GM21786 (cell line): ENCODE data around the gene NPAS2.

Experiments
- ATAC-seq: cut with Tn5 transposase; IDR thresholded peaks from one replicate; pipeline ENCODE4 v1.9.1; 2021; ENCODE audit not compliant: unreplicated experiment

Gene NPAS2

DNA sequence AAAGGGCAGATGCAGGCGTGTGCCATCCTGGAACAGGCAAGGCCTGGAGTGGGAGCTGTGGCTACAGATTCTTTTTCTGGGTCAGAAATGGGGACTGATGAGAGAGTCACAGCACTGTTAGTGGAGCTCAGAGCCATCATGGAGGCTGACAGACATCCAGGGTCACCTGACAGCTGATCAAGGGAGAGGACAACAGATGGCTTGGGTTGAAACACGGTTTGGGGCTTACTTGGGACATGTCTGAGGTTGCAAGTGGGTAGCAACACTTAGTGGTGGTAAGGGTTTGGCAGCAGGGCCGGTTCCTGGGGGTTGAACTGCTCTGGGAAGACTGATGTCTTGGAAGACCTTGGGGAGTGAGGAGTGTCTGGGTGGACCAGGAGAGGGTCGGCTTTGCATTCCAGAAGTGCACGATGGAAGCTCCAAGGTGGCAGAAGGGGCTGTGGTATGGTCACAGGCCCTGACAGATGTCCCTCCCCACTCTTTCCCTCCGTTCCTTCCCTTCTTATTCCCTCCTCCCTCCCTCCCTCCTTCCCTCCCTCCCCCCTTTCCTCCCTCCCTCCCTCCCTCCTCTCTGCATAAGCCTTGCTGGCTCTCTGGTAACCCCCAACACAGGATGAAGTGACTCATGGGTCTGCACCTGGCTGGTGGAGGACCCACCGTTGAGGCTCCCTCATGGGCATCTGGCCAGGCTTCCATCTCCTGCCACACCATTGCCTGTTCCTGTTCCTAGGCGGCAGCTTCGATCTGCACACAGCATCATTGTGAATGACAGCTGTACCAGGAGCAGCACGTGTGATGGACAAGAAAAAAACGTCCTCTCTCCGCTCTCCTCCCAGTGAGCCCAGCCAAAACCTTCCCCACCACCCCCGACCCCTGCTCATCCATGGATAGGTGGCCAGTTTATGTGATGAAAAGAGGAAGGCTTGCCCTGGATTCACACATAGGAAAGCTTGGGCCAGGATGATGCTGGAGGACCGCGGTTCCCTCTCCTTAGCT is 118.4 kb downstream of the NPAS2 start:
- ATAC-seq = no peak

DNA sequence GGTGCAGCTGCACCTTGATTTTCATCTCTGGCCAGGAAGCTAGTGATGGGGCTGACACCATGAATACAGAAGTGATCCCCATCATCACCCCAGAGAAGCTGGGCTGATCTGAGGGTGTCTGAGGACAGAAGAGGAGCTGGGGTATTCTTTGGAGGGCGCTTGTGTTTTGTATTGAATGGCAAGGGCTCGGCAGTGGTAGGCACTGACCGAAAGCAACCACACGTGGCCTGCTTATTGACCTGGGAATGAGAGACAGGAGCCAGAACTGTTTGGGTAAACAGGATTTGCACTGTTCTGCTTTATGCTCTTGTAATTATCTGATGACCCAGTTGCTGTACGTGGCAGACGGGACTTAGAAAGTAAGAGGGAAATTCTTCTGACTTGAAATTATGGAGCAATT is 119.5 kb downstream of the NPAS2 start:
- no peak for ATAC-seq

DNA sequence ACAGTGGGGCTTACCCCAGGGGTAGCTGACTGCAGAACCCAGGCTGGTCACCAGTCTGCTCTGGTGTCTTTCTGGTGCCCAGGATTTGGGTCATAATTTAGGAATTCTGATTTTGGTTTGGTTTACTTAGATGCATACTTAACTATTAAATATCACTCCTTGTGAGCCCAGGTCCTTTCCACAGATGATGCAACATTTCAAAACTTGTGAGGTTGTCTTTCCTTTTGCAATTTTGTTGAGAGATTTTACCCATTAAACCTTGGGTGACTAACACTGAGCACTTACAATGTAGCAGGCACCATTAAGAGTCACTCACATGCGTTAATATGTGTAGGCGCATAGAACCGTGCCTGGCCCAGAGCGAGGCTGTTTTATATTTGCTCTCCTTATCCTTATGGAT is 120.3 kb downstream of the NPAS2 start:
- ATAC-seq = no peak

DNA sequence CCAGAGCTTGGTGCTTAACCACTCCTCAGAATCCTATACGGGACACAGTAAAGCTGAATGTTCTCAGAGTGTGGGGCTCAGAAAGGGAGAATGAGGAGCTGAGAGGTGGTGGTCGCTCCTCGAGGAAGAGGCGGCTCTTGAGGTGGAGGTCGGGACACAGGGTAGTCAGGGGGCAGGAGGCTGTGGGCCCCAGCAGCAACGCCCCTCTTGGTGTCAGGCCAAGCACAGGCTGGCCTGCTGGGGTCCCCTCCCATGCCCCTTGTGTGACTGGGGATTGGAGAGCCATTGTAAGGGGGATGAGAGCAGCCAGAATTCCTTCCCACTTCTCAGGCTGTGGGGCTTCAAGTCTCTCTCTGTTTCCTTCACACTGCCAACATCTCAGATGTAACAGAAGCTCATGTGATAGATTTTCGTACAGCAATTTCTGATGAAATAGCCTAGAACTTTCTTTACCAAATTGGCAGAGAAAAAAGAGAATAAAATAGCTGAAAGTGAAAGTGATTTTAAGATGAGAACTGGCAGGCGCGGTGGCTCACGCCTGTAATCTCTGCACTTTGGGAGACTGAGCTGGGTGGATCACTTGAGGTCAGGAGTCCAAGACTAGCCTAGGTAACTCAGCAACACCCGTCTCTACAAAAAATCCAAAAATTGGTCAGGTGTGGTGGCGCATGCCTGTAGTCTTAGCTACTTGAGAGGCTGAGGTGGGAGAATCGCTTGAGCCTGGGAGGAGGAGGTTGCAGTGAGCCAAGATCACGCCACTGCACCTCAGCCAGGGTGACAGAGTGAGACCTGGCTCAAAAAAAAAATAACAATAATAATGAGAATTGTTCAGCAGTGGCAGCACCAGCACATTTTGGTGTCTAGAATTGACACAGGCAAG is 121.1 kb downstream of the NPAS2 start:
- no peak for ATAC-seq

DNA sequence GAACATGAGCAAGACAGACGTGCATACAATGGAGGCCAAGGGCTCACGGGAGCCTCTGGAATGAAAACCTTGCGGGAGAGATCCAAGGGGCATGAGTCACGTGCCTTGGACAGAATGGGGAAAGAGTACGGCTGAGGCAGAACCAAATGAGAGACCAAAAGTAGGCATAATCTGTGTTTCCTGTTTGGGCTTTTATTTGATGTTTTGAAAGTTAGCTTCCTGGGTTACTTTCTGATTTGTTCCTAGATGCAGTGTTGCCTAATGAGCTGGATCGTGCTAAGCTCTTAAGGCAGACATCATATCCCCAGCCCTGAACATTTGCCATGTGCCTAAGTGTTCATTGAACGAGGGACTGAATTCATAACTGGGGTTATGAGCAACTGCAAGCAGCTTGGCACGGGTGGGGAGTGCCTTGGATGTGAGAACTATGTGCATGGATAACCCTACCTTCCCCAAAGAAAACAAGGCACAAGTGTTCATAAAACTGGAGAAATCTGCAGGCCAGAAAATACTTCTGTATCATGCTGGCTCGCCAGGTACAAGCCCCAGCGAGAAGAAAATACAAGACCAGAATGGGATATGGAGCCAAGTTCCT is 121.8 kb downstream of the NPAS2 start:
- ATAC-seq = no peak

DNA sequence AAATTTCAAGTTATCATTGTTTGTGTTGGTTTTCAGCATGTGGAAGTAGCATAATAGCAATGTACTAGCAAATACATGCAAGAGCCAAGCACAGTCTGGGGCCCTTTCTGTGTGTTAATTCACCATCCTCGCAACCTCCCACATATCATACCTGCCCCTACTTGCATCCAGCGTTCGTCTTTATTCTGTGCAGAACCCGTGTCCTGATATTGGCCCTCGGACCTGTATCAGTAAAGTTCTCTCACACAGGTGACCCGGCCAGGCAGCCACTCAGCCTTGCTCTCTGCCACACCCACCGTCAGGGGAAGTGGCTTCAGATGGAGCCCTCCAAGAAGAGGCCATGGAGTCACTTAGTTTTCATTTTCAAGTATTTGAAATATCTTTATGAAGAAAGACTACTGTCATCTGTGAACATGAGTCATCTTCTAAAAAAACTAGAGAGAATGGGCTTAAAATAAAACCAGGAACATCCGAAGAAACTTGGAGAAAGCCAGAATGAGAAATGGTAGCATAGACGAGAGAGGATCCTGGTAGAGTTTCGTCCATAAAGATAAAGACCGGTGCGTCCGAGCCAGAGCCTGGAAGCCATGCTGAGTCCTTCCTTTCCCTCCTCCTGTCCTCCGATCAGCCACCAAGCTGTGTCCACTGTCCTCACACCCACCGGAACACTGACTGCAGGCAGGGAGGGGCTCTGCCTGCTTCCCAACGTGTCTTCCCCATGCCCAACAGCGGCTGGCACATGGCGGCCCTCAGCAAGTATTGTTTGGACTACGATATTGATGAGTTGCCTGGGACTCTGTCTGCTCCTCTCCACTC is 124.9 kb downstream of the NPAS2 start:
- ATAC-seq = no peak

DNA sequence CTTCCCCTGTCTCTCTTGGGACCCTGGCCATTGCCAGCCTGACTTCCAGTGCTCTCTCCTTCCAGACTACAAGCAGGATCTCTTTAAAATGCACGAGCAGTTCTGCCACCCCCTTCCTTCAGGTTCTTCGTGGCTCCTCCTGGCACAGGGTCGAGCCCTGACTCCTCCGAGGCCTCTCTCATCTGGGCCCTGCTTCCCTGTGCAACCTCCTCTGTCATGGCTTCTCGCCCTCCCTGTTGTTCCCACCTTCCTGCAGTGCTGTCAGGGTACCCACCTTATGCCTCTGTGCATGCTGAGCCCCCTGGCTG is 125.4 kb downstream of the NPAS2 start:
- no peak for ATAC-seq

DNA sequence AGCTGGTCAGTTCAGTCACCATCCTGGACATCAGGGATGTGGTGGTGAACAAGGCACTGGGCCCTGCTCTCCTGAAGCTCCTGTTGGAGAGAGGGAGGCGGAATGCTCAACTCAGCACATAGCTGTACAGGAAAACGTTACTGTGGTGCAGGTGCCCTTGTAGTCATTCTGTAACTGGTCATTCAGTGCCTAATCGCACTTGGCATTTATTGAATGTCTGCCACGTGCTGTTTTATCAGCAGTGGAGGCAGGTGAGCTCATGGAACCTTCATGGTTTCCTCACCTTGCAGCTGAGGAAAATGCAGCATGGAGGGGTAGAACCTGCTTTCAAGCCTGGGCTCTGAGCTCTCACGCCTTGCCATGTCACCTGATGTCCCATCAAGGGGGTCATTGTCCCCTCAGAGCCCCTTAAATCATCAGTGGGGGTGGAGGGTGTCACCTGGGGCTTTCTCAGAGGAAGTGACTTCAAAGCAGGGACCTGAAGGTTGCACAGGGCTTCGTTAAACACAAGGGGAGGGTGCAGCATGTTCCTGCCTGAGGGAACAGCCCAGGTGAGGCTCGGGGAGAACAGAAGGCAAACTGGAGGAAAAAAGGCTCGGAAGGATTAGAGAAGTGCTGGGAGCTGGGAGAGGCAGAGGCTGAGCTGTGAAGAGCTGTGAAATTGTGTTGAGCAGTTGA is 126.1 kb downstream of the NPAS2 start:
- no peak for ATAC-seq

DNA sequence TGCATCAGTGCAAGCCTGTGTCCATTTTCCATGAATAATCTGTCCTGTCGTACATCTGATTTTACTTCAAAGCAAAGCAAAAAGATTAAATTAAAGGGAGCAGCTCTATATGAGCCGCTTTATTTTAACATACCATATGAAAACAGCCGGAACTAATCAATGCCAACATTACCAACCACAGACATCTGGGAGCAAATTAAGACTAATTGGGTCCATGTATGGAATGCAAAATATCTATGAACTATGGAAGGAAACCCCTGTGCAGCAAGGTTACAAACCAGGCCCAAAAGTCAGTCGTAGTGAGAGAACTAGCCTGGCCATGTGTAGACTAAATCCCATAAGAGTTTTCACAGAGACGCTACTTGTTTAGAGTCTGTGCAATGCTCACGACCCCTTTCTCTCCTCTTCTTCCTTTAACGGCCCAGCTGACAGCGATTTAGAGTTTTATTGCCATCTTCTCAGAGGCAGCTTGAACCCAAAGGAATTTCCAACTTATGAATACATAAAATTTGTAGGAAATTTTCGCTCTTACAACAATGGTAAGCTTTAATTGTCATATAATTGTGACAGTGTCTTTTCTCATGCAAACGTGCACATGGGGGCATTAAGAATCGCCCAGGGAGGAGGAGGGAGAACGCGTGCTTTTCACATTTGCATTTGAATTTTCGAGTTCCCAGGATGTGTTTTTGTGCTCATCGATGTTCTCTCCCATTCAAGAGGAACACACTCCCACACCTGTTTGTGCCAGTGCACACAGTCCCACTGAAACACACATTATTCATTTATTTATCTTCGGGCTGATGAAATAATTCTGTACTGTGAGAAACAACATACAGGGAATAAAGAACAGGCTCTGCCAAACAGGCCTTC is 129.2 kb downstream of the NPAS2 start:
- no peak for ATAC-seq

DNA sequence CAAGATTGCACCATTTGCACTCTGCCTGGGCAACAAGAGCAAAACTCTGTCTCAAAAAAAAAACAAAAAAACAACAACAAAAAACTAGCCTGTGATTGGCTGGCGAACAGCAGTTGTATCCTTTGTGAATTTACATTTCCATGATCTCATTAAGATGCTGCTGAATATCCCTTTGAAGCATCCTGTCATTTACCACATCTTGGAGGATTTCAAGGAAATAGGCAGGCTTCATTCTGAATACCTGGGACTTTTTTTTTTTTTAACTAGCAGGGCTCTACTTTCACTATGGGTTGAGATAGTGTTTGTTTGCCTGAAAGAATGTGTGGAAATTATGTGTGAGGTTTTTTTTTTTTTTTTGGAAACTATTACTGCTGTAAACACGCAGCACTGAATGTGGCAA is 132.6 kb downstream of the NPAS2 start:
- ATAC-seq = no peak

DNA sequence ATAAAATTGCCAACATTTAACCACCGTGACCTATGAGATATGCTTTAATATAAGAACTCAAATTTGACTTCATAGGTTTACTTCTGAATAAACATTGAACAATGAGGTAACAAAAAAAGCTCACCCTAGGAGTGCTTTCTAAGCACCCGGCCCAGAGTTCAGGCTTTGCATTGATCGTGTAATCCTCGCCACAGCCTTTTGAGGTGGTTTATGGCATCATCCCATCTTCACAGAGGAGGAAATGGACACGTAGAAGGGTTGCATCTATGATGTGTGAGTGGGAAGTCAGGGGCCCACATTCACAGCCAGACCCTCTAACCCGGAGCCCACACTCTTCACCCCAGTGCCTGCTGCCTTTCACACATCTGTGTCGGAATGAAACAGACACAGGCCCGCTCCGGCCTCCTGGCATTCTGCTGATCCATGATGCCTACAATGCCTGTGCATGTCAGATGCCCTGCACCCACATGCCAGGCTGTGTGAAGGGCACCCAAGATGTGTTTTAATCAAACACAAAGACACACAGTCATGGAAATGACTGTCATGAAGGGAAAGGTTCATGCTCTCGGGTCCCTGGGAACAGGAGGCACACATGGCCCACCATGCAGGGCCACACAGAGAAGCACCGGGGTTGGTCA is 133.6 kb downstream of the NPAS2 start:
- ATAC-seq = no peak

DNA sequence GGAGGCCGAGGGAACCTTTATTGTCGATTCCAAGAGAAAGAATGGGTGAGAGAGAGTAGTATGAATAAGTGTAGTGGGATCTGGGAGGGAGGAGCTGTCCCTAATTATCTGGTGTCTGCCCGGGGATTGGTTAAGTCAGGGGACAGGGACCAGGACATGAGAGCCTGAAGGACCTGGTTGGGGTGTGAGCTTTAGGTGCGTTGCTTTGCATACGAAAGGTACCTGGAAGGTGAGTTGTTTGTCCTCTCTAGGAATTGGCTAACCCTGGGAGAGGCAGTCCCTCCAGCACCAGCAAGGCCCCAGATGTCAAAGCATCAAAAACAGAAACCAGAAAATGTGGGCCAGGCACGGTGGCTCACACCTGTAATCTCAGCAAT is 134.1 kb downstream of the NPAS2 start:
- no peak for ATAC-seq

DNA sequence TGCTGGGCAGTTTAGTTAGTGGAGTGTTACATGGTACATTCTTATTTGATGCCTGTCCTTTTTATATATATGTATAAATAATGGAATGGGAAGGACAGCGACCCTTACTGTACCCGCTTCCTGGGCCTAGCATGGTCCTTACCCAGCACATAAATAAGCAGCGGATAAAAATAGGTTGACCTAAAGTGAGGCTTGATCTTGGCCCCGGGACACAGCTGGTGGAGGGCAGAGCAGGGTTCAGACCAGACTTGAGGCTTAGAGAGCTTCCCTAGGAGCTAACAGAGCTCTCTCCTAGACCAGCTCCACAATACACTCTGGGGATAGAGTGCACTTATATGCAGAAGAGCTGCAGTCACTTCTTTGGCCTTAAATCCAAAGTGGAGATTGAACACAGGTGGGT is 135.3 kb downstream of the NPAS2 start:
- ATAC-seq = no peak

DNA sequence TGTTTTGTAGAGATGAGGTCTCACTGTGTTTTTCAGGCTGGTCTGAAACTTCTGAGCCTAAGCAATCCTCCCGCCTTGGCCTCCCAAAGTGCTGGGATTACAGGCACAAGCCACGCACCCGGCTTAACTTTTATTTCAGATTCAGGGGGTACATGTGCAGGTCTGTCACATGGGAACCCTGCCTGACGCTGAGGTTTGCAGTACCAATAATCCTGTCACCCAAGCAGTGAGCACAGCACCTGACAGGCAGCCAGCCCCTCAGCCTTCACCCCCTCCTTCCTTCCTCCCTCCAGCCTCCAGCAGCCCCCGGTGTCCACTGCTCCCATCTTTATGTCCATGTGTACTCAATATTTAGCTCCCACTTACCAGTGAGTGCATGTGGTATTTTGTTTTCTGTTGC is 136.1 kb downstream of the NPAS2 start:
- ATAC-seq = no peak

DNA sequence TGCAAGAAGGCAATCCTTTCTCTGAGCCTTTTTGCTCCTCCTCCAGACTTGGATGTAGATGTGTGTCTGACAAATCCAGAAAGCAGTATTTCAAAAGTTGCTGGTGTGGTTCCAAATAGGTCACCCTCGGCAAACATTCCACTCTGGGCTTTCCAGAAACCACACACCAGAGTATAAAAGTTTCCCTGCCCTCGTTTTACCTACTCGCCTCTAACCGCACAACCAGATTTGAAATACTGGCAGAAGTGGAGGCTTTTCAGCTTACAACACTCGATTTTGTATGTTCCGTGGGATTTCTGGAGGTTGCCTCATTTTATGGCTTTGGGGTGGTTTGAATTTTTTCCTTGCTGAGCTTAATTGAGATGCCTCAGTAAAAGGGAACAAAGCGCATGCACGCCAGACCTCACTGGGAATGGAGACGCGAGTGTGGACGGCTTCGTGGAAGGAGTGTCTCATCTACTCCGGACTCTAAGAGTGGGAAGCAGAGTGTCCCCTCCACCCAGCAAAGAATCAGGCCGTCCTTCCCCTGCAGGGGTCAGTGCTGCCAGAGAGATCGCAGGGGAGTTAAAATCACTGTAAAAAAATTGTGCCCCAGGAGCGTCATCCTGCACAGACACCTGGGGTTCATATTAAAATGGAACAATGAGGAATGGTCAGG is 138.2 kb downstream of the NPAS2 start:
- ATAC-seq = no peak

DNA sequence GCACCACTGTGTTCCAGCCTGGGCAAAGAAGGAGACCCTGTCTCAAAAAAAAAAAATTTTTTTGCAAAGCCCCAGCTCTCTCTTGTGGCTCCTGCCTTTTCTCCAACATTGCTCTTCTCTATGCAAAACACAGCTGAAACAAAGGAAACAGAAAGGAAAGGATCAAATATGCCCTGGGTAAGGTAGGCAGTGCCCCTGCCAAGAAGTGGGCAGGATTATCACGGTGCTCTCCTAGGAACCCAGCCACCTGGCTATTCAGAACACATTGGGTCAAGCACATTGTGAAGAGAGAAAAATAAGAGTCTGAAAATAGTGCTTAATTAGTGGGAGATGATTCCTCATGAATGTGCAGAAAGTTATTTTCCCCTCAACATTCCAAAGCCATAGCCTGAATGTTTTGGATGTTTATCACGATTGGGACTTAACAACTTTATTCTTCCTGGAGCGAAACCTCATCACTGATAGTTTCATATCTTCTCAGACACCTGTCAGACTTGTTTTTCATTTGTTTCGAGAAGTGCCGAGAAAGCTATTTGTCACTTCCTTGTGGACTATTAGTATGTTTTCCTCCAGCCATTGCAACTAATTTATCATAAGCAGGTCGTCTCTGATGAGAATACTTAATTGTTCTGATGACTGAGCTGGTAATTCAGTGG is 139.4 kb downstream of the NPAS2 start:
- ATAC-seq = no peak

DNA sequence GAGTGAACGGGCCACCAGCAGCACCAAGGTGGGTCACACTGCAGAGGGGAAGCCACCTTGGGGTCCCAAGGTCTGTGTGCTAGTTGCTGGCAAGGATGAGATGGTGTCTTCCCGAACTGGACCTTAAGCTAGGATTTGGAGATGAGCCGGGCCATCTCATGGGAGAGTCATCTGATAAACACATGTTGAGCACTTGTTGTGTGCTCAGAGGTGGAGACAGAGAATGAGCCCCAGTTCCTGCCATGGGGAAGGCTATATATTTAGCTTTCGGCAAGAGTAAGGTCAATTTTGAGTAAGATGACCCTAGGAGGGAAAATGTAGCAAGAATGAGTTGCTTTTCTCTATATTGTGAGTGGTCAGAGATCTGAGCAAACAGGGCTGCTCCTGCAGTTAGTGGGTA is 140.7 kb downstream of the NPAS2 start:
- no peak for ATAC-seq
